Liver (tissue), 9 donors: Measurements from ENCODE around the gene IGF2. TPM values are rescaled to one million over a fixed set of nuclear protein-coding genes. Genes with fewer than 3 reads are reported as not detected.

ENCODE experiments used
- DNase-seq: peaks from one replicate; pipeline ENCODE4 v3.0.0-alpha.2; 2017; ENCODE audit warnings: low spot score
- H3K27ac ChIP-seq, 2 donors: one replicate each; pipeline ENCODE4 v1.7.0; 2013; ENCODE audit warnings: inconsistent platforms in 2 of 2, low read length in 2 of 2, control low read depth in 1 of 2, low read depth in 1 of 2, mild to moderate bottlenecking in 1 of 2
- H3K27me3 ChIP-seq, 4 donors: one replicate each; pipeline versions ENCODE4 v1.6.1 to v1.7.0; 2013; ENCODE audit warnings: low read length in 3 of 4, inconsistent platforms in 1 of 4, mild to moderate bottlenecking in 1 of 4, moderate library complexity in 1 of 4; ENCODE audit not compliant: control insufficient read depth in 4 of 4, insufficient read depth in 4 of 4
- H3K36me3 ChIP-seq, 4 donors: one replicate each; pipeline versions ENCODE4 v1.6.1 to v1.7.0; 2013; ENCODE audit warnings: low read length in 3 of 4, mild to moderate bottlenecking in 3 of 4, low read depth in 1 of 4, moderate library complexity in 1 of 4; ENCODE audit not compliant: control insufficient read depth in 4 of 4, insufficient read depth in 3 of 4
- H3K4me1 ChIP-seq, 4 donors: one replicate each; pipeline versions ENCODE4 v1.6.1 to v1.7.0; 2013; ENCODE audit warnings: low read length in 3 of 4, mild to moderate bottlenecking in 3 of 4, moderate library complexity in 1 of 4; ENCODE audit not compliant: control insufficient read depth in 4 of 4, insufficient read depth in 4 of 4
- H3K4me3 ChIP-seq, 3 donors: one replicate each; pipeline versions ENCODE4 v1.6.1 to v1.7.0; 2013; ENCODE audit warnings: low read length in 3 of 3, control low read depth in 1 of 3, low read depth in 1 of 3, mild to moderate bottlenecking in 1 of 3
- H3K9ac ChIP-seq, 2 donors: one replicate each; pipeline ENCODE4 v1.7.0; 2013; ENCODE audit warnings: low read length in 2 of 2, mild to moderate bottlenecking in 2 of 2, moderate library complexity in 2 of 2, control low read depth in 1 of 2, low read depth in 1 of 2
- H3K9me3 ChIP-seq, 4 donors: one replicate each; pipeline versions ENCODE4 v1.6.1 to v1.7.0; 2013; ENCODE audit warnings: low read length in 3 of 4; ENCODE audit not compliant: control insufficient read depth in 4 of 4
- ATF3 ChIP-seq: IDR thresholded peaks from 2 replicates; pipeline ENCODE4 v1.6.1; 2016; ENCODE audit warnings: antibody characterized with exemption
- CTCF ChIP-seq: fragments of 150-350 bp; IDR thresholded peaks from 2 replicates; pipeline ENCODE4 v1.5.1; 2017; ENCODE audit warnings: improper control_type of control experiment, low read depth, low read length; ENCODE audit not compliant: missing input control
- EGR1 ChIP-seq, 2 donors: IDR thresholded peaks; 2 replicates each; pipeline ENCODE4 v1.6.1; 2016 to 2018; ENCODE audit warnings: antibody characterized with exemption in 2 of 2, low read depth in 2 of 2
- FOXA1 ChIP-seq: IDR thresholded peaks from 2 replicates; pipeline ENCODE4 v1.6.1; 2016; ENCODE audit warnings: antibody characterized with exemption
- FOXA2 ChIP-seq: IDR thresholded peaks from 2 replicates; pipeline ENCODE4 v1.6.1; 2016; ENCODE audit warnings: antibody characterized with exemption
- GABPA ChIP-seq, 2 donors: IDR thresholded peaks in 1 of 2; conservative IDR thresholded peaks in 1 of 2; 2 replicates each; pipeline ENCODE4 v1.6.1; 2016; ENCODE audit warnings: antibody characterized with exemption in 2 of 2, mild to moderate bottlenecking in 1 of 2, moderate library complexity in 1 of 2
- HNF4A ChIP-seq, 2 donors: conservative IDR thresholded peaks; 2 replicates each; pipeline ENCODE4 v1.6.1; 2016; ENCODE audit warnings: antibody characterized with exemption in 2 of 2, mild to moderate bottlenecking in 2 of 2
- HNF4G ChIP-seq: IDR thresholded peaks from 2 replicates; pipeline ENCODE4 v1.6.1; 2016; ENCODE audit warnings: antibody characterized with exemption
- JUND ChIP-seq, 2 donors: IDR thresholded peaks; 2 replicates each; pipeline ENCODE4 v1.6.1; 2016; ENCODE audit warnings: antibody characterized with exemption in 2 of 2
- MAX ChIP-seq: IDR thresholded peaks from 2 replicates; pipeline ENCODE4 v1.6.1; 2016; ENCODE audit warnings: antibody characterized with exemption
- NR2F2 ChIP-seq: IDR thresholded peaks from 2 replicates; pipeline ENCODE4 v1.6.1; 2016; ENCODE audit warnings: antibody characterized with exemption
- RAD21 ChIP-seq, 2 donors: IDR thresholded peaks; 2 replicates each; pipeline ENCODE4 v1.6.1; 2016; ENCODE audit warnings: antibody characterized with exemption in 2 of 2, mild to moderate bottlenecking in 2 of 2
- REST ChIP-seq: IDR thresholded peaks from 2 replicates; pipeline ENCODE4 v1.6.1; 2016; ENCODE audit warnings: antibody characterized with exemption, mild to moderate bottlenecking
- RXRA ChIP-seq, 2 donors: IDR thresholded peaks; 2 replicates each; pipeline ENCODE4 v1.6.1; 2017 to 2018; ENCODE audit warnings: antibody characterized with exemption in 2 of 2, mild to moderate bottlenecking in 1 of 2
- SP1 ChIP-seq: IDR thresholded peaks from 2 replicates; pipeline ENCODE4 v1.6.1; 2018; ENCODE audit warnings: antibody characterized with exemption, mild to moderate bottlenecking
- YY1 ChIP-seq: IDR thresholded peaks from 2 replicates; pipeline ENCODE4 v1.6.1; 2016; ENCODE audit warnings: antibody characterized with exemption, mild to moderate bottlenecking
- ZBTB33 ChIP-seq: IDR thresholded peaks from 2 replicates; pipeline ENCODE4 v1.6.1; 2016; ENCODE audit warnings: antibody characterized with exemption
- WGBS: extraction: QIAGEN DNeasy Blood & Tissue Kit; methylation state at CpG from one replicate; pipeline ENCODE4 v1.1.7; 2013; 5-methylcytosine and 5-hydroxymethylcytosine counted together
- polyA plus RNA-seq, 2 donors: library from polyadenylated mRNA; stranded (reverse) in 1 of 2; unstranded in 1 of 2; fragments of 200-250 nt in 1 of 2; fragments of >200 nt in 1 of 2; fragmentation: Nextera tagmentation in 1 of 2; extraction: Ambion mirVana in 1 of 2; gene quantifications; one replicate each; pipeline versions ENCODE4 v1.2.1 to v1.2.3, GENCODE V29; 2013 to 2015
- total RNA-seq, 2 donors: library from RNA; depleted of rRNA; stranded (reverse); fragments of >200 nt; gene quantifications; one replicate each; pipeline ENCODE4 v1.2.3, GENCODE V29; 2014
- donor health status: healthy.
- donor health status: healthy.
- donor health status: healthy.
- donor health status: healthy.
- donor health status: healthy.

IGF2 gene
- total and polyA plus RNA-seq, 4 donors: 70.5 to 1,440 (median 192) TPM

GRCh38 chr11:2109541-2110019 lies 29.6 kb downstream of the IGF2 start:
- no peaks in the 10 kb centered on the region for H3K27me3 ChIP-seq
- DNase-seq: no peak
- TF ChIP-seq ATF3: no peak
- TF ChIP-seq YY1: no peak
- no peak for TF ChIP-seq RAD21 (IDR thresholded peaks at IDR 0.05)
- no peak for TF ChIP-seq GABPA (IDR thresholded peaks at IDR 0.05 in 1 of 2, conservative IDR thresholded peaks at IDR 0.05 in 1 of 2)
- no peak for TF ChIP-seq NR2F2
- no peak for TF ChIP-seq JUND (IDR thresholded peaks at IDR 0.05)
- no peaks in the 10 kb centered on the region for H3K4me1 ChIP-seq
- 63% methylated on average over 14 of the region's 14 CpGs for WGBS
- no peaks in the 10 kb centered on the region for H3K36me3 ChIP-seq
- H3K27ac ChIP-seq: peak overlapping the region in 1 of 2 donors; percentile 12
- H3K9ac ChIP-seq: no peak overlapping the region
- H3K4me3 ChIP-seq: no peak overlapping the region
- H3K9me3 ChIP-seq: no peaks in the 10 kb centered on the region

GRCh38 chr11:2108675-2109491 lies 30.3 kb downstream of the IGF2 start:
- Histone ChIP-seq H3K36me3 (no peaks in the 10 kb centered on the region), H3K27me3 (no peaks in the 10 kb centered on the region), H3K27ac (no peak overlapping the region), H3K9me3 (no peaks in the 10 kb centered on the region), H3K4me3 (no peak overlapping the region), H3K4me1 (no peaks in the 10 kb centered on the region), H3K9ac (no peak overlapping the region)
- TF ChIP-seq HNF4G (no peak), FOXA1 (no peak), GABPA (IDR thresholded peaks at IDR 0.05 in 1 of 2, conservative IDR thresholded peaks at IDR 0.05 in 1 of 2) (no peak), FOXA2 (no peak), HNF4A (conservative IDR thresholded peaks at IDR 0.05) (no peak), MAX (no peak), YY1 (no peak), ATF3 (no peak), NR2F2 (no peak), JUND (IDR thresholded peaks at IDR 0.05) (no peak), RXRA (IDR thresholded peaks at IDR 0.05) (no peak), EGR1 (IDR thresholded peaks at IDR 0.05; ENCODE audit: low read depth in 2 of 2) (no peak), SP1 (no peak), RAD21 (IDR thresholded peaks at IDR 0.05) (no peak), REST (no peak), ZBTB33 (no peak), CTCF (no peak)
- WGBS: 80% methylated on average over 23 of the region's 23 CpGs
- DNase-seq: no peak
